NB4 (cell line): ENCODE data around the gene PMEPA1.

Experiments
- MYC ChIP-seq: IDR thresholded peaks from 2 replicates; pipeline ENCODE4 v1.6.1; 2011; ENCODE audit warnings: low read depth, low read length
- POLR2A ChIP-seq: IDR thresholded peaks from 2 replicates; pipeline ENCODE4 v1.6.1; 2011; ENCODE audit warnings: mild to moderate bottlenecking; ENCODE audit not compliant: insufficient read length; ENCODE audit errors: extremely low read depth
- TF ChIP-seq, protein P1 (sequence below): IDR thresholded peaks from one replicate; pipeline ENCODE4 v1.5.1; 2012; ENCODE audit warnings: low read depth, low read length

DNA sequence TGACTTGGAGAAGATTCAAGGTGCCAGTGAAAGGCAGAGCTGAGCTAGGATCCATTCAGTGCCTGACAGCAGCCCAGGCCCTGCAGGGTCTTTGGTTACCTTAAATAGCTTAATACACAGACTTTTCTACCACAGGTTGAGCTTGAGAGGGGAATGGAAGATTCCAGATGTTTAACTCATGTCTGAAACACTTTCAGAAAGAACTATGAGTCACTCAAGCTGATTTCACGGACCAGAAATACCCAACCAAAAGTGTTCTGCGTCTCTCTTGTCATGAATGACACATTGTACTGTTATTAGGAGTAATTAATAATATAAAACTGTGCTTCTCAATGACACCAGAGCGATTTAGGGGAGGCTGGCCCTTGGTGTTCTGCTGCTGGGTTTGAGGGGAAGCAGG, 6.4 kb upstream of the PMEPA1 start:
- TF ChIP-seq, protein P1, sequence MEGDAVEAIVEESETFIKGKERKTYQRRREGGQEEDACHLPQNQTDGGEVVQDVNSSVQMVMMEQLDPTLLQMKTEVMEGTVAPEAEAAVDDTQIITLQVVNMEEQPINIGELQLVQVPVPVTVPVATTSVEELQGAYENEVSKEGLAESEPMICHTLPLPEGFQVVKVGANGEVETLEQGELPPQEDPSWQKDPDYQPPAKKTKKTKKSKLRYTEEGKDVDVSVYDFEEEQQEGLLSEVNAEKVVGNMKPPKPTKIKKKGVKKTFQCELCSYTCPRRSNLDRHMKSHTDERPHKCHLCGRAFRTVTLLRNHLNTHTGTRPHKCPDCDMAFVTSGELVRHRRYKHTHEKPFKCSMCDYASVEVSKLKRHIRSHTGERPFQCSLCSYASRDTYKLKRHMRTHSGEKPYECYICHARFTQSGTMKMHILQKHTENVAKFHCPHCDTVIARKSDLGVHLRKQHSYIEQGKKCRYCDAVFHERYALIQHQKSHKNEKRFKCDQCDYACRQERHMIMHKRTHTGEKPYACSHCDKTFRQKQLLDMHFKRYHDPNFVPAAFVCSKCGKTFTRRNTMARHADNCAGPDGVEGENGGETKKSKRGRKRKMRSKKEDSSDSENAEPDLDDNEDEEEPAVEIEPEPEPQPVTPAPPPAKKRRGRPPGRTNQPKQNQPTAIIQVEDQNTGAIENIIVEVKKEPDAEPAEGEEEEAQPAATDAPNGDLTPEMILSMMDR: no peak
- TF ChIP-seq MYC (no peak), POLR2A (no peak)
